OCI-LY7 (cell line): ENCODE results near the gene STAP2.

Experiments
- EZH2phosphoT487 ChIP-seq: fragments of 200-600 bp; sonication (generic); IDR thresholded peaks from 2 replicates; pipeline ENCODE4 v1.6.1; 2018; ENCODE audit warnings: low read depth, borderline replicate concordance, mild to moderate bottlenecking, mixed run types, antibody characterized with exemption, low read length, moderate library complexity, mixed read lengths
- TF ChIP-seq, protein P1 (sequence below): fragments of 200-600 bp; sonication (generic); conservative IDR thresholded peaks from 2 replicates; pipeline ENCODE4 v1.5.1; 2014; ENCODE audit warnings: mild to moderate bottlenecking, antibody characterized with exemption, low read length, moderate library complexity, mixed read lengths

DNA sequence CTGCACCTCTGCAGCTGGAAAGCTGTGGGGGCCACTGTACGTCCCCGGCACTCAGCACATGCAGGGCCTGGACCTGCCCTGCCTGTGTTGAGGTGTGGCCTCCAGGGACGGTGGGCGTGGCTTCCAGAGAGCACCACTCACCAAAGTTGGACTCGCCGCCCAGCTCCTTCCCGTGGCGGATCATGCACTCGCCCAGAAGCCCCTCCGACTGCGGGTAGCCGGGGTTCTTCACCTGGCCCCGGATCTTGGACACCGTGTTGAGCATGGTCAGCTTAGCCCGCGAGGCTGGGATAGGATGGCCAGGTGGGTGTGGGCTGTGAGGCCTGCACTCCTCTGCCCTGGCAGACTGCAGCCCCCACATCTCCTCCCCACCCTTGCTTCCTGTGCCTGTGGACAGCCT, 26.7 kb upstream of the STAP2 start:
- TF ChIP-seq, protein P1, sequence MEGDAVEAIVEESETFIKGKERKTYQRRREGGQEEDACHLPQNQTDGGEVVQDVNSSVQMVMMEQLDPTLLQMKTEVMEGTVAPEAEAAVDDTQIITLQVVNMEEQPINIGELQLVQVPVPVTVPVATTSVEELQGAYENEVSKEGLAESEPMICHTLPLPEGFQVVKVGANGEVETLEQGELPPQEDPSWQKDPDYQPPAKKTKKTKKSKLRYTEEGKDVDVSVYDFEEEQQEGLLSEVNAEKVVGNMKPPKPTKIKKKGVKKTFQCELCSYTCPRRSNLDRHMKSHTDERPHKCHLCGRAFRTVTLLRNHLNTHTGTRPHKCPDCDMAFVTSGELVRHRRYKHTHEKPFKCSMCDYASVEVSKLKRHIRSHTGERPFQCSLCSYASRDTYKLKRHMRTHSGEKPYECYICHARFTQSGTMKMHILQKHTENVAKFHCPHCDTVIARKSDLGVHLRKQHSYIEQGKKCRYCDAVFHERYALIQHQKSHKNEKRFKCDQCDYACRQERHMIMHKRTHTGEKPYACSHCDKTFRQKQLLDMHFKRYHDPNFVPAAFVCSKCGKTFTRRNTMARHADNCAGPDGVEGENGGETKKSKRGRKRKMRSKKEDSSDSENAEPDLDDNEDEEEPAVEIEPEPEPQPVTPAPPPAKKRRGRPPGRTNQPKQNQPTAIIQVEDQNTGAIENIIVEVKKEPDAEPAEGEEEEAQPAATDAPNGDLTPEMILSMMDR, result no peak
- no peak for TF ChIP-seq EZH2phosphoT487
